ENCODE measurements around the gene LRSAM1.

DNA sequence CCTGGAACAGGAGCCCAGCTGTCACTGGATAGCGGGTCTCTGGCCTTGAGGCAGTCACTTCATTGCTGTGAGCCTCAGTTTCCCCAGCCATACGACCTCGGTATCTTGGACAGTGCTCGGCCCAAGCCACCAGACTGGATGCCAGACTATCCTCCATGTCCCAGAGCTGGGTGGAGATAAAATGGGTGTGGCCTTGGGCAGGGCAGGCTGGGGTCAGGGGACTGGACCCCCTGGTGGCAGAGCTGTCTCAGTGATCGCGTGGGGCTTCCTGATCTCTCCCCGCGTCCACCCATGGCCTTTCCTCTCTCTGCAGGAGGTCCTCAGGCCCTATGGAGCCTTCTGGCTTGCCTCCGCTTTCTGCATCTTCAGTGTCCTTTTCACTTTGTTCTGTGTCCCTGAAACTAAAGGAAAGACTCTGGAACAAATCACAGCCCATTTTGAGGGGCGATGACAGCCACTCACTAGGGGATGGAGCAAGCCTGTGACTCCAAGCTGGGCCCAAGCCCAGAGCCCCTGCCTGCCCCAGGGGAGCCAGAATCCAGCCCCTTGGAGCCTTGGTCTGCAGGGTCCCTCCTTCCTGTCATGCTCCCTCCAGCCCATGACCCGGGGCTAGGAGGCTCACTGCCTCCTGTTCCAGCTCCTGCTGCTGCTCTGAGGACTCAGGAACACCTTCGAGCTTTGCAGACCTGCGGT lies 44.4 kb upstream of the LRSAM1 start:
- TF ChIP-seq CTCF (IDR thresholded peaks at IDR 0.05; ENCODE audit: low read depth, low read length, missing input control) (no peak), JUND (IDR thresholded peaks at IDR 0.05) (no peak), ZBTB33 (IDR thresholded peaks at IDR 0.05) (no peak), RXRA (IDR thresholded peaks at IDR 0.05) (no peak), REST (IDR thresholded peaks at IDR 0.05) (no peak)

All from liver (tissue), 3 donors.